HCT116 (cell line): Measurements from ENCODE around the gene RAB3GAP1. TPM values are rescaled to one million over a fixed set of nuclear protein-coding genes. Genes with fewer than 3 reads are reported as not detected.
A peak's percentile ranks its signal among the peaks of the same experiment; 100 is the strongest.

Source experiments
- ATAC-seq: fragments of 200-7000 bp; cut with Tn5 transposase; 2 replicates; pipeline ENCODE4 v1.9.1; 2020; ENCODE audit warnings: mild to moderate bottlenecking, moderate library complexity
- BruUV-seq: library from RNA; stranded (reverse); fragments of 400-500 nt; replicated peaks from 2 replicates; lab custom pipeline; 2021; lab: Mats Ljungman, UMichigan
- CTCF ChIA-PET: fragments of 300-600 bp; sonication (Branson Sonifier 250); formaldehyde crosslinking; loops from one replicate; lab custom pipeline; 2021; ENCODE audit warnings: antibody characterized with exemption; lab: Charles Lee
- POLR2A ChIA-PET: fragments of 300-600, 350-600 bp; sonication (Branson Sonifier 250); formaldehyde crosslinking; loops from one replicate; lab custom pipeline; 2021; ENCODE audit warnings: antibody characterized with exemption; lab: Charles Lee
- RAD21 ChIA-PET, 2 experiments: fragments of 300-600 bp; sonication (Branson Sonifier 250); formaldehyde crosslinking; loops; one replicate each; lab custom pipeline; 2023; ENCODE audit warnings: low total read pairs in 2 of 2; ENCODE audit not compliant: uncharacterized antibody in 2 of 2, unreplicated experiment in 2 of 2, low non-redundant PET in 1 of 2; lab: Charles Lee
- DNase-seq: peaks from one replicate; pipeline ENCODE4 v3.0.0-alpha.2; 2010; ENCODE audit warnings: low read depth, low spot score
- H2AFZ ChIP-seq: fragments of 200-600 bp; shearing (Covaris generic), sonication (generic); 2 replicates; pipeline ENCODE4 v1.6.1; 2017; ENCODE audit warnings: low read depth, mixed run types, mixed read lengths, antibody characterized with exemption, low read length; ENCODE audit not compliant: poor library complexity, severe bottlenecking
- H3K27ac ChIP-seq: 2 replicates; pipeline ENCODE4 v1.5.1; 2012; ENCODE audit warnings: low read depth, low read length
- H3K27me3 ChIP-seq: fragments of 200-600 bp; sonication (generic); 2 replicates; pipeline ENCODE4 v1.6.1; 2016; ENCODE audit warnings: mixed run types, low read length, mixed read lengths; ENCODE audit not compliant: insufficient read depth
- H3K36me3 ChIP-seq, 2 experiments: fragments of 200-500 bp in 1 of 2; fragments of 200-600 bp in 1 of 2; sonication (Bioruptor generic) in 1 of 2; sonication (generic) in 1 of 2; 2 replicates each; pipeline versions ENCODE4 v1.5.1 to v1.6.1; 2014 to 2016; ENCODE audit warnings: low read length in 2 of 2, inconsistent platforms in 1 of 2, mixed read lengths in 1 of 2, mixed run types in 1 of 2; ENCODE audit not compliant: insufficient read depth in 2 of 2, control insufficient read depth in 1 of 2
- H3K4me1 ChIP-seq, 2 experiments: fragments of 200-600 bp in 1 of 2; sonication (generic) in 1 of 2; 2 replicates each; pipeline versions ENCODE4 v1.5.1 to v1.6.1; 2012 to 2017; ENCODE audit warnings: low read length in 2 of 2, inconsistent platforms in 1 of 2, mild to moderate bottlenecking in 1 of 2, mixed read lengths in 1 of 2, mixed run types in 1 of 2, moderate library complexity in 1 of 2; ENCODE audit not compliant: insufficient read depth in 2 of 2, control insufficient read depth in 1 of 2
- H3K4me2 ChIP-seq: fragments of 200-600 bp; sonication (generic); 2 replicates; pipeline ENCODE4 v1.6.1; 2017; ENCODE audit warnings: mixed run types, low read length, mixed read lengths
- H3K4me3 ChIP-seq, 2 experiments: fragments of 200-600 bp in 1 of 2; sonication (generic) in 1 of 2; replicated peaks in 1 of 2; 2 replicates each; pipeline ENCODE4 v1.5.1; 2011 to 2016; ENCODE audit warnings: low read length in 2 of 2, control low read depth in 1 of 2, low read depth in 1 of 2, mild to moderate bottlenecking in 1 of 2, mixed read lengths in 1 of 2, mixed run types in 1 of 2
- H3K79me2 ChIP-seq: fragments of 200-600 bp; sonication (generic); 2 replicates; pipeline ENCODE4 v1.6.1; 2017; ENCODE audit warnings: mild to moderate bottlenecking, mixed run types, low read length, moderate library complexity, mixed read lengths; ENCODE audit not compliant: insufficient read depth
- H3K9ac ChIP-seq: fragments of 200-600 bp; sonication (generic); 2 replicates; pipeline ENCODE4 v1.6.1; 2016; ENCODE audit warnings: low read length, mixed read lengths
- H3K9me2 ChIP-seq: fragments of 200-600 bp; sonication (generic), shearing (Covaris generic); 2 replicates; pipeline ENCODE4 v1.6.1; 2017; ENCODE audit warnings: mixed run types, mild to moderate bottlenecking, moderate library complexity; ENCODE audit not compliant: insufficient read depth
- H3K9me3 ChIP-seq, 2 experiments: fragments of 200-500 bp in 1 of 2; fragments of 200-600 bp in 1 of 2; sonication (Bioruptor generic) in 1 of 2; sonication (generic) in 1 of 2; 2 replicates each; pipeline ENCODE4 v1.6.1; 2014 to 2017; ENCODE audit warnings: low read length in 2 of 2, mixed read lengths in 2 of 2, inconsistent platforms in 1 of 2, low read depth in 1 of 2, mild to moderate bottlenecking in 1 of 2, mixed run types in 1 of 2, moderate library complexity in 1 of 2; ENCODE audit not compliant: control insufficient read depth in 1 of 2, insufficient read depth in 1 of 2
- H4K20me1 ChIP-seq: fragments of 200-600 bp; sonication (generic), shearing (Covaris generic); 2 replicates; pipeline ENCODE4 v1.6.1; 2017; ENCODE audit warnings: mixed run types, mild to moderate bottlenecking, moderate library complexity; ENCODE audit not compliant: insufficient read depth
- CBX3 ChIP-seq: IDR thresholded peaks from 2 replicates; pipeline ENCODE4 v1.6.1; 2012; ENCODE audit warnings: low read depth
- CTCF ChIP-seq, 3 experiments: fragments of 200-600 bp in 1 of 3; sonication (generic) in 1 of 3; IDR thresholded peaks in 2 of 3; conservative IDR thresholded peaks in 1 of 3; 2 replicates each; pipeline ENCODE4 v1.5.1; 2012 to 2017; ENCODE audit warnings: low read depth in 2 of 3, low read length in 2 of 3, antibody characterized with exemption in 1 of 3, borderline replicate concordance in 1 of 3, control low read depth in 1 of 3, mild to moderate bottlenecking in 1 of 3, mixed read lengths in 1 of 3, mixed run types in 1 of 3, moderate library complexity in 1 of 3; ENCODE audit not compliant: insufficient read depth in 1 of 3
- EGR1 ChIP-seq: IDR thresholded peaks from 2 replicates; pipeline ENCODE4 v1.6.1; 2012; ENCODE audit warnings: low read depth
- JUND ChIP-seq: IDR thresholded peaks from 2 replicates; pipeline ENCODE4 v1.6.1; 2012
- MAX ChIP-seq: IDR thresholded peaks from 2 replicates; pipeline ENCODE4 v1.6.1; 2012
- POLR2AphosphoS5 ChIP-seq: IDR thresholded peaks from 2 replicates; pipeline ENCODE4 v1.6.1; 2011; ENCODE audit warnings: mild to moderate bottlenecking, low read depth, low read length, moderate library complexity
- RAD21 ChIP-seq: IDR thresholded peaks from 2 replicates; pipeline ENCODE4 v1.6.1; 2012; ENCODE audit warnings: low read depth, mild to moderate bottlenecking
- SP1 ChIP-seq: IDR thresholded peaks from 2 replicates; pipeline ENCODE4 v1.6.1; 2012; ENCODE audit warnings: low read depth
- TCF7L2 ChIP-seq: IDR thresholded peaks from 2 replicates; pipeline ENCODE4 v1.7.0; 2011; ENCODE audit warnings: borderline replicate concordance, inconsistent platforms; ENCODE audit not compliant: insufficient read depth, insufficient read length; ENCODE audit errors: extremely low read depth
- YY1 ChIP-seq: IDR thresholded peaks from 2 replicates; pipeline ENCODE4 v1.6.1; 2011; ENCODE audit warnings: low read length, low read depth, moderate library complexity, mild to moderate bottlenecking; ENCODE audit not compliant: insufficient replicate concordance; ENCODE audit errors: extremely low read depth
- intact Hi-C: fragments of 100-400 bp; cut with micrococcal nuclease; formaldehyde crosslinking; loops from 2 replicates; pipeline ENCODE4 v1.10.0; 2022
- total RNA-seq: library from RNA; stranded (reverse); gene quantifications from one replicate; pipeline ENCODE4 v1.2.1, GENCODE V29; 2021; ENCODE audit not compliant: unreplicated experiment
- TF ChIP-seq, protein P1 (sequence below): IDR thresholded peaks from 2 replicates; pipeline ENCODE4 v1.6.1; 2012; ENCODE audit warnings: low read depth

The RAB3GAP1 gene
- total RNA-seq, 1 experiment from 2014 or later = 38.5 TPM

DNA sequence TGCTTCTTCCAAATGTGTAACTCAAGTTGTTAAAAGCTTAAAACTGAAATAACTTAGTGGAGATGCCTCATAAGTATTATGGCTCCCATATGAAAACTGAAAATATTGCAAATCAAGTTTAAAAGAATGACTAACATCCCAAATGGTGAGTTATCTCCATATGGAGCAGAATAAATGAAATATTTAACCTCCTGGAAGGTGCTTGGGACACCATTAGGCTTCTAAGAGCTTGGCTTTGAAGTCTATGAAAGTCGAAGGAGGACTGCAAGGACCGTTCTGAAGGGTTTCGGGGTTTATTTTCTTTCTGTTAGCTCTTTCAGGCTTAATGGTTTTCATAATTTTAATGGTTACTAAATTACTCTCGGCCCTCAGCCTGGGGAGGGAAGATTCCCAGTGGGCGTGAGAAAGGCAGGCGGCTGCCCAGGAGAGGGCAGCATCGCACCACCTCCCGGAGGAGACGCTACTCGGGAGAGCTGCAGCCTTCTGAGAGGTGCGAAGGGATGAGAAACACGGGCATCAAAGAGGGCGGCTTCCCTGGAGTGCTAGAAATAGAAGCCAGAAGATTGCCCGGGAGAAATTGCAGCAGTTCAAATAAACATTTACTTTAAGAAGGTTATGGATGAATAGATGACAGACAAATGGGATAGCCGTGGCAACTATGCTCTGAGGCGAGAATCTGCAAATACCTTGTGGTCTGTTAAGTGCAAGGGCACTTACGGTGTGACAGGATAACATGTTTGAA, 47.9 kb upstream of the RAB3GAP1 start:
- Histone ChIP-seq H3K9ac (no peak overlapping the region), H3K4me2 (peak overlapping the region; percentile 21; the same call in 1 of the 2 replicates), H4K20me1 (no peaks in the 10 kb centered on the region), H3K4me1 (no peaks in the 10 kb centered on the region), H2AFZ (peak overlapping the region; percentile 46), H3K9me2 (no peaks in the 10 kb centered on the region), H3K36me3 (no peaks in the 10 kb centered on the region), H3K79me2 (no peaks in the 10 kb centered on the region), H3K9me3 (no peaks in the 10 kb centered on the region), H3K27me3 (peaks cover 4% of the 10 kb centered on the region; the same call in 1 of the 2 replicates), H3K27ac (no peak overlapping the region), H3K4me3 (no peak overlapping the region)
- ChIA-PET POLR2A (interaction anchor here (0.8 kb wide), 1 partner anchor 581 kb away, joined by 3 read pairs; no protein-coding TSS in a partner anchor), RAD21 (interaction anchor here in 1 of 2 experiments (0.5 to 1.7 kb wide), 3 partner anchors 462 to 794 kb away, joined by 3 to 12 read pairs (median 4); no protein-coding TSS in a partner anchor), CTCF (interaction anchor here (0.6 to 3.6 kb wide), 17 partner anchors 8 to 1380 kb away, joined by 3 to 45 read pairs (median 3); no protein-coding TSS in a partner anchor)
- no TSS peak for BruUV-seq
- DNase-seq (peak; percentile 48), ATAC-seq (peak; percentile 100)
- intact Hi-C loops = loop anchor here (1.0 to 10.0 kb wide), 9 partner anchors 161 to 1378 kb away; no protein-coding TSS in a partner anchor
- TF ChIP-seq, protein P1, sequence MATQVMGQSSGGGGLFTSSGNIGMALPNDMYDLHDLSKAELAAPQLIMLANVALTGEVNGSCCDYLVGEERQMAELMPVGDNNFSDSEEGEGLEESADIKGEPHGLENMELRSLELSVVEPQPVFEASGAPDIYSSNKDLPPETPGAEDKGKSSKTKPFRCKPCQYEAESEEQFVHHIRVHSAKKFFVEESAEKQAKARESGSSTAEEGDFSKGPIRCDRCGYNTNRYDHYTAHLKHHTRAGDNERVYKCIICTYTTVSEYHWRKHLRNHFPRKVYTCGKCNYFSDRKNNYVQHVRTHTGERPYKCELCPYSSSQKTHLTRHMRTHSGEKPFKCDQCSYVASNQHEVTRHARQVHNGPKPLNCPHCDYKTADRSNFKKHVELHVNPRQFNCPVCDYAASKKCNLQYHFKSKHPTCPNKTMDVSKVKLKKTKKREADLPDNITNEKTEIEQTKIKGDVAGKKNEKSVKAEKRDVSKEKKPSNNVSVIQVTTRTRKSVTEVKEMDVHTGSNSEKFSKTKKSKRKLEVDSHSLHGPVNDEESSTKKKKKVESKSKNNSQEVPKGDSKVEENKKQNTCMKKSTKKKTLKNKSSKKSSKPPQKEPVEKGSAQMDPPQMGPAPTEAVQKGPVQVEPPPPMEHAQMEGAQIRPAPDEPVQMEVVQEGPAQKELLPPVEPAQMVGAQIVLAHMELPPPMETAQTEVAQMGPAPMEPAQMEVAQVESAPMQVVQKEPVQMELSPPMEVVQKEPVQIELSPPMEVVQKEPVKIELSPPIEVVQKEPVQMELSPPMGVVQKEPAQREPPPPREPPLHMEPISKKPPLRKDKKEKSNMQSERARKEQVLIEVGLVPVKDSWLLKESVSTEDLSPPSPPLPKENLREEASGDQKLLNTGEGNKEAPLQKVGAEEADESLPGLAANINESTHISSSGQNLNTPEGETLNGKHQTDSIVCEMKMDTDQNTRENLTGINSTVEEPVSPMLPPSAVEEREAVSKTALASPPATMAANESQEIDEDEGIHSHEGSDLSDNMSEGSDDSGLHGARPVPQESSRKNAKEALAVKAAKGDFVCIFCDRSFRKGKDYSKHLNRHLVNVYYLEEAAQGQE = no peak
- TF ChIP-seq EGR1 (no peak), SP1 (no peak), TCF7L2 (peak; percentile 55), MAX (peak; percentile 88), JUND (no peak), CTCF (IDR thresholded peaks at IDR 0.05 in 2 of 3, conservative IDR thresholded peaks at IDR 0.05 in 1 of 3; ENCODE audit: borderline replicate concordance in 1 of 3, insufficient read depth in 1 of 3, low read depth in 2 of 3, low read length in 2 of 3) (peak; percentile 83 to 97 (median 96)), POLR2AphosphoS5 (no peak), RAD21 (peak; percentile 97), YY1 (no peak), CBX3 (0 out of 2 replicates have a peak, but pooled peaks have one; percentile 23)
